Breast epithelium (tissue), 3 donors: Measurements from ENCODE around the gene F5.

Source experiments
- CTCF ChIP-seq, 3 donors: fragments of 450-650 bp; IDR thresholded peaks; one replicate each; pipeline ENCODE4 v1.5.1; 2016 to 2017; ENCODE audit warnings: antibody characterized with exemption in 3 of 3, mild to moderate bottlenecking in 3 of 3, moderate library complexity in 3 of 3
- POLR2A ChIP-seq: fragments of 450-650 bp; IDR thresholded peaks from one replicate; pipeline ENCODE4 v1.6.1; 2016; ENCODE audit warnings: antibody characterized with exemption, mild to moderate bottlenecking, moderate library complexity
- POLR2AphosphoS5 ChIP-seq, 3 donors: sonication (generic); formaldehyde crosslinking; IDR thresholded peaks; one replicate each; pipeline ENCODE4 v1.6.1; 2017; ENCODE audit warnings: antibody characterized with exemption in 3 of 3

DNA sequence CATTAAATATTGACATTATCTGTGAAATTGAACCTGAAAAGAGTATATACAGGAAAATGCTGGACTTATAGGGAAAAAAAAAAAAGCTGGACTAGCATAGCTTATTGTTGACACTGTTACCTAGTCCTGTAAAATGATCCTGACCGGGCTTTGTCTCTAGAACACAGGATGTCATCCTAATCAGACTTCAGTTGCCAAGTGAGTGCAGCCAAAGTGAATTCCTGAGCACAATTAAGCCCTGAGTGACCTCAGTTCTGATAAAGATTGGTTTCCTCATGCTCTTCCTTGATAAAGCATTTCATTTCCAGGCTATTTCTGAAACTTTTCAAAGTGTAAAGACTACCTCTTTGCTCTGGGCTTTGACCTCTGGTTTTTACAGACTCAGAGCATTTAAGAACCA lies 23.8 kb upstream of the F5 start:
- TF ChIP-seq POLR2A (no peak), CTCF (IDR thresholded peaks at IDR 0.05) (no peak), POLR2AphosphoS5 (IDR thresholded peaks at IDR 0.05) (no peak)
